Measurements from ENCODE around the gene DIS3L2.

The DIS3L2 gene

DNA sequence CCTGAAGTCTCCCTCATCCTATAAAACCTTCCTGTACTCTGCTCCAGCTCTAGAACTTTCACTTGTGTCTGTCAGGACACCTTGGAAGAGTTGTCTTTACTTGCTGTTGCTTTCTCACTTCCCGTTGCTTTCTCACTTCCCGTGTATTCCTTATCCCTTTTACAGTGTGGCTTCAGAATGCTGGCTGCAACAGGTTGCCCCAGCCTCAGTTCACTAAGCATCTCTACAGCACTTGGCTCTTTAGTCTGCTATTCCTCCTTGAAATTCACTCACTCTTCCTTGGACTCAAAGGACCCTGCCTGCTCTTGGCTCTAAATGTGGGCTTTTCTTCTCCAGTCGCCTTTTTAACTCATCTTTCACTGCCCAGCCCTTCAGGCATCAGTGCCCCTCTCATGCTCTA is 254.5 kb downstream of the DIS3L2 start:
- Histone ChIP-seq H3K9me3 (ENCODE audit: severe bottlenecking) (no peaks in the 10 kb centered on the region), H3K4me3 (ENCODE audit: severe bottlenecking) (no peak overlapping the region), H3K36me3 (ENCODE audit: low read depth) (peaks cover 3% of the 10 kb centered on the region; the same call in 1 of the 2 replicates), H3K27ac (ENCODE audit: poor library complexity, severe bottlenecking) (no peak overlapping the region), H3K27me3 (ENCODE audit: insufficient read depth, poor library complexity, severe bottlenecking) (no peaks in the 10 kb centered on the region), H3K4me1 (ENCODE audit: insufficient read depth, poor library complexity, severe bottlenecking) (no peaks in the 10 kb centered on the region)
- ATAC-seq (ENCODE audit: low read depth), result no peak
- TF ChIP-seq, protein P1, sequence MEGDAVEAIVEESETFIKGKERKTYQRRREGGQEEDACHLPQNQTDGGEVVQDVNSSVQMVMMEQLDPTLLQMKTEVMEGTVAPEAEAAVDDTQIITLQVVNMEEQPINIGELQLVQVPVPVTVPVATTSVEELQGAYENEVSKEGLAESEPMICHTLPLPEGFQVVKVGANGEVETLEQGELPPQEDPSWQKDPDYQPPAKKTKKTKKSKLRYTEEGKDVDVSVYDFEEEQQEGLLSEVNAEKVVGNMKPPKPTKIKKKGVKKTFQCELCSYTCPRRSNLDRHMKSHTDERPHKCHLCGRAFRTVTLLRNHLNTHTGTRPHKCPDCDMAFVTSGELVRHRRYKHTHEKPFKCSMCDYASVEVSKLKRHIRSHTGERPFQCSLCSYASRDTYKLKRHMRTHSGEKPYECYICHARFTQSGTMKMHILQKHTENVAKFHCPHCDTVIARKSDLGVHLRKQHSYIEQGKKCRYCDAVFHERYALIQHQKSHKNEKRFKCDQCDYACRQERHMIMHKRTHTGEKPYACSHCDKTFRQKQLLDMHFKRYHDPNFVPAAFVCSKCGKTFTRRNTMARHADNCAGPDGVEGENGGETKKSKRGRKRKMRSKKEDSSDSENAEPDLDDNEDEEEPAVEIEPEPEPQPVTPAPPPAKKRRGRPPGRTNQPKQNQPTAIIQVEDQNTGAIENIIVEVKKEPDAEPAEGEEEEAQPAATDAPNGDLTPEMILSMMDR (IDR thresholded peaks at IDR 0.05; ENCODE audit: poor library complexity, severe bottlenecking), result no peak
- DNase-seq (ENCODE audit: low spot score), result no peak

DNA sequence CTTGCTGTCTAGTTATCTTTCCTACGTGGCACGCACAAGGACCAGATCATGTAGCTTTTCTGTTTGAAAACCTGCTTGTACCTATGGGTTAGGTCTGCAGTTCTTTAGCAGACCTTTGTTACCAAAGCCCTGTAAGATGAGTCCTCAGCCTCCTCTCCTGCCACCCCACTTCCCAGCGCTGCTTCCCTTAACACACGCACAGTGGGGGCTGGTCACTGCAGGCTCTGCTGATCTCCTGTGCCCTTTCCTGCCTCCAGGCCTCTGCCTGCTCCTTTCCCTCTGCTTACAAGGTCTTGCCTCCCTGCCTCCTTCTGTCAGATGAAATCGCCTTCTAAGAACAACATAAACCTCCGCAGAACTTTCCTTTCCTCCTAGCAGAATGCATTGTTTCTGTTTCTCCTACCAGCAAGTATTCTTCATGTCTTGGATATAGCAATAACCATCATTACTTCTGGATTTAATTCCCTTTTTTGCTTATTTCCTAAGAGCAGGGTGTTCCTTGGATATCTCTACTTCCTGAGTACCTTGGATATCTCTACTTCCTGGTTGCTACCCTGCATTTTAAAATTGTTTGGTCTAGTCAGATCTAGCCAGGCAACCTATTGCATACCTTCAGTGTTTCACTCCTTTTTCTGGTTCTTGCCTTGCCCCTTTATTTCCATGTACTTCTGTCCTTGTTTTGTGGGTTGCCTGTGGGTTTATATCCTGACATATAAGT is 257.4 kb downstream of the DIS3L2 start:
- Histone ChIP-seq H3K27ac (ENCODE audit: poor library complexity, severe bottlenecking) (no peak overlapping the region), H3K4me1 (ENCODE audit: insufficient read depth, poor library complexity, severe bottlenecking) (no peaks in the 10 kb centered on the region), H3K36me3 (ENCODE audit: low read depth) (peaks cover 3% of the 10 kb centered on the region; the same call in 1 of the 2 replicates), H3K9me3 (ENCODE audit: severe bottlenecking) (no peaks in the 10 kb centered on the region), H3K27me3 (ENCODE audit: insufficient read depth, poor library complexity, severe bottlenecking) (no peaks in the 10 kb centered on the region), H3K4me3 (ENCODE audit: severe bottlenecking) (no peak overlapping the region)
- ATAC-seq (ENCODE audit: low read depth) (no peak), DNase-seq (ENCODE audit: low spot score) (no peak)
- TF ChIP-seq, protein P1 (IDR thresholded peaks at IDR 0.05; ENCODE audit: poor library complexity, severe bottlenecking), result no peak

DNA sequence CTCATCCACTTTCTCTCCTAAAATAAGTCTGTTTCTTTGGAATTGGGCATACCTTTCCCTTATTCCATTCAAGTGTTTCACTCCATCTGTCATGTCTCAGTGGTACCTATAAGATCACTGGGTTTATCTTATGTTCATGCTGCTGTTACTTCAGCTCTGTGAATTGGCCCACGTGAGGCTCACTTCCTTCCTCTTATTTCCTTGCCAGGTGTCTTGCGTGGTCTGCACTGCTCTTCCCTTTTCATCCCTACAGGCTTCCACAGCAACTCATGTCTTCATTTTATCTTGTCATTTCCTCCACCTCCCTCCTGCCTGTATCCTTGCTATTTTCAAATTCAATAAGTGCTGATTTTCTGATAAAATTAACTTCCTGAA is 258.0 kb downstream of the DIS3L2 start:
- TF ChIP-seq, protein P1 (IDR thresholded peaks at IDR 0.05; ENCODE audit: poor library complexity, severe bottlenecking), result no peak
- ATAC-seq (ENCODE audit: low read depth), result no peak
- Histone ChIP-seq H3K4me1 (ENCODE audit: insufficient read depth, poor library complexity, severe bottlenecking) (no peaks in the 10 kb centered on the region), H3K4me3 (ENCODE audit: severe bottlenecking) (no peak overlapping the region), H3K9me3 (ENCODE audit: severe bottlenecking) (no peaks in the 10 kb centered on the region), H3K27me3 (ENCODE audit: insufficient read depth, poor library complexity, severe bottlenecking) (no peaks in the 10 kb centered on the region), H3K27ac (ENCODE audit: poor library complexity, severe bottlenecking) (no peak overlapping the region), H3K36me3 (ENCODE audit: low read depth) (no peaks in the 10 kb centered on the region; the same call in 1 of the 2 replicates)
- DNase-seq (ENCODE audit: low spot score), result no peak

DNA sequence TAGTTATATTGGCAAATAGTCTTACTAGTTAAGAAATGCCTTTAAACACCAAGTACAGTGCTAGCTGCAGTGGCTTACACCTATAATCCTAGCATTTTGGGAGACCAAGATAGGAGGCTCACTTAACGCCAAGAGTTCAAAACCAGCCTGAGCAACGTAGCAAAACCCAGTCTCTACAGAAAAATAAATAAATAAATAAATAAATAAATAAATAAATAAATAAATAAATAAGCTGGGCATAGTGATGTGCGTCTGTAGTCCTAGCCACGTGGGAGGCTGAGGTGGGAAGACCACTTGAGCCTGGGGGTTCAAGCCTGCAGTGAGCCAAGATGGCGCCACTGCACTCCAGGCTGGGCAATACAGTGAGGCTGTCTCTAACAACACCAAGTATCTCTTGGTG is 258.4 kb downstream of the DIS3L2 start:
- ATAC-seq (ENCODE audit: low read depth) (no peak), DNase-seq (ENCODE audit: low spot score) (no peak)
- Histone ChIP-seq H3K27me3 (ENCODE audit: insufficient read depth, poor library complexity, severe bottlenecking) (no peaks in the 10 kb centered on the region), H3K4me1 (ENCODE audit: insufficient read depth, poor library complexity, severe bottlenecking) (no peaks in the 10 kb centered on the region), H3K36me3 (ENCODE audit: low read depth) (no peaks in the 10 kb centered on the region), H3K27ac (ENCODE audit: poor library complexity, severe bottlenecking) (no peak overlapping the region), H3K9me3 (ENCODE audit: severe bottlenecking) (no peaks in the 10 kb centered on the region), H3K4me3 (ENCODE audit: severe bottlenecking) (no peak overlapping the region)
- TF ChIP-seq, protein P1 (IDR thresholded peaks at IDR 0.05; ENCODE audit: poor library complexity, severe bottlenecking), result no peak

DNA sequence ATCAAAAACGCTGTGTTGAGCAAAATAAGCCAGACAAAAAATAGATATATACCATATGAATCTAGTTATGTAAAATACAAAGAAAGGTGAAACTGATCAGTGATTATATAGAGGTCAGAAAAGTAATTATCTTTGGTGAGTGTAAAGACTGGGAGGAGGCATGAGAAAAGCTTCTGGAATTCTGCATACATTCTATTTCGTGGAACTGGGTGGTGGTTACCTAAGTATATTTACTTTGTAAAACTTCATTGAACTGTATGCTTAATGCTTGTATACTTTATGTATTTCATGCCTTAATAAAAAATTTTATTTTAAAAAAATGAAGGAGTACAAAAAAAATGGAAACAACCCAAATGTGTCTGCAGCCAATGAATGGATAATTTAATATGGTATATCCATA is 263.9 kb downstream of the DIS3L2 start:
- no peak for ATAC-seq (ENCODE audit: low read depth)
- no peak for DNase-seq (ENCODE audit: low spot score)
- no peak overlapping the region for H3K27ac ChIP-seq (ENCODE audit: poor library complexity, severe bottlenecking)
- no peaks in the 10 kb centered on the region for H3K27me3 ChIP-seq (ENCODE audit: insufficient read depth, poor library complexity, severe bottlenecking)
- TF ChIP-seq, protein P1 (IDR thresholded peaks at IDR 0.05; ENCODE audit: poor library complexity, severe bottlenecking), result no peak
- no peaks in the 10 kb centered on the region for H3K36me3 ChIP-seq (ENCODE audit: low read depth)
- H3K4me1 ChIP-seq (ENCODE audit: insufficient read depth, poor library complexity, severe bottlenecking), result no peaks in the 10 kb centered on the region
- no peaks in the 10 kb centered on the region for H3K9me3 ChIP-seq (ENCODE audit: severe bottlenecking)
- no peak overlapping the region for H3K4me3 ChIP-seq (ENCODE audit: severe bottlenecking)
